Transverse colon (tissue), 4 donors: ENCODE results near the gene PWWP2A.

Source experiments
- POLR2AphosphoS5 ChIP-seq, 3 donors: sonication (generic); formaldehyde crosslinking; IDR thresholded peaks; one replicate each; pipeline ENCODE4 v1.6.1; 2016; ENCODE audit warnings: antibody characterized with exemption in 3 of 3
- TF ChIP-seq, protein P1 (sequence below), 5 experiments: fragments of 200-600 bp in 3 of 5; fragments of 450-650 bp in 2 of 5; sonication (generic) in 3 of 5; IDR thresholded peaks; 1 replicate in 2 of 5; 2 replicates in 3 of 5; pipeline ENCODE4 v1.5.1; 2016 to 2017; ENCODE audit warnings: antibody characterized with exemption in 5 of 5, inconsistent platforms in 3 of 5, mild to moderate bottlenecking in 2 of 5, moderate library complexity in 1 of 5

DNA sequence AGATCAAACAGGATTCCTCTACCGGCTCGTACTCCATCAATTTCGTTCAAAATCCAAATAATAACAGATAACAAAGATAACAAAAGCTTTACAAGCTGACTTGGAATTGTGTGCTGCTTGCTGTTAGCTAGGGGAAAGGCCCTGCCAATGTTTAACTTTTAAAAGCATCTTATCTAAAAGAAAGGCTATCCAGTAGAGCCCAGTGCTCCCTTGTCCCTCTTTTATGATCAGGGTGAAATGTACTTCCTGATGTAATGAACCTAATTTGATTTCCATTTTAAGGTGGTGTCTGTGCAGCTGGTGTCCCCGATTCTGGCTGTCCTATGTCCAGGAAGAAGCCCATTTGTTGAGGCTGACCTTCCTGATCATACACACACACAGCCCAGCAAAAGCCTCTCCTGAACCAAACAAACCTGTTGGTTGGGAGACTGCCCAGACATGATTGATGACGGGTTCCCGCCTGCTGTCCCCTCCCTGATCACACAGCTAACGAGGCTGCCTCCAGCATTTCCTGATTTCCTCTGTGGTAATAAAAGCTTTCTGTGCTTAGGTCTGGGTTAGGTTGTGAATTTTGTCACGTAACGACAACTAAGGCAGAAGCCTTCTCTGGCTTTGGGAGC lies 54.1 kb downstream of the PWWP2A start:
- peak; percentile 14 to 63 (median 40) for TF ChIP-seq POLR2AphosphoS5 (IDR thresholded peaks at IDR 0.05)
- TF ChIP-seq, protein P1, sequence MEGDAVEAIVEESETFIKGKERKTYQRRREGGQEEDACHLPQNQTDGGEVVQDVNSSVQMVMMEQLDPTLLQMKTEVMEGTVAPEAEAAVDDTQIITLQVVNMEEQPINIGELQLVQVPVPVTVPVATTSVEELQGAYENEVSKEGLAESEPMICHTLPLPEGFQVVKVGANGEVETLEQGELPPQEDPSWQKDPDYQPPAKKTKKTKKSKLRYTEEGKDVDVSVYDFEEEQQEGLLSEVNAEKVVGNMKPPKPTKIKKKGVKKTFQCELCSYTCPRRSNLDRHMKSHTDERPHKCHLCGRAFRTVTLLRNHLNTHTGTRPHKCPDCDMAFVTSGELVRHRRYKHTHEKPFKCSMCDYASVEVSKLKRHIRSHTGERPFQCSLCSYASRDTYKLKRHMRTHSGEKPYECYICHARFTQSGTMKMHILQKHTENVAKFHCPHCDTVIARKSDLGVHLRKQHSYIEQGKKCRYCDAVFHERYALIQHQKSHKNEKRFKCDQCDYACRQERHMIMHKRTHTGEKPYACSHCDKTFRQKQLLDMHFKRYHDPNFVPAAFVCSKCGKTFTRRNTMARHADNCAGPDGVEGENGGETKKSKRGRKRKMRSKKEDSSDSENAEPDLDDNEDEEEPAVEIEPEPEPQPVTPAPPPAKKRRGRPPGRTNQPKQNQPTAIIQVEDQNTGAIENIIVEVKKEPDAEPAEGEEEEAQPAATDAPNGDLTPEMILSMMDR (IDR thresholded peaks at IDR 0.05), result no peak
